Suprapubic skin (tissue), 3 donors: Measurements from ENCODE around the gene CPA5.

Source experiments
- EP300 ChIP-seq: sonication (generic); formaldehyde crosslinking; IDR thresholded peaks from one replicate; pipeline ENCODE4 v1.6.1; 2017; ENCODE audit warnings: antibody characterized with exemption
- POLR2A ChIP-seq, 2 donors: fragments of 450-650 bp; IDR thresholded peaks; one replicate each; pipeline ENCODE4 v1.6.1; 2017; ENCODE audit warnings: antibody characterized with exemption in 2 of 2, mild to moderate bottlenecking in 2 of 2, moderate library complexity in 2 of 2
- TF ChIP-seq, protein P1 (sequence below), 2 donors: fragments of 200-600 bp in 1 of 2; fragments of 450-650 bp in 1 of 2; sonication (generic) in 1 of 2; IDR thresholded peaks; one replicate each; pipeline ENCODE4 v1.5.1; 2016 to 2019; ENCODE audit warnings: antibody characterized with exemption in 2 of 2, mild to moderate bottlenecking in 1 of 2, moderate library complexity in 1 of 2

DNA sequence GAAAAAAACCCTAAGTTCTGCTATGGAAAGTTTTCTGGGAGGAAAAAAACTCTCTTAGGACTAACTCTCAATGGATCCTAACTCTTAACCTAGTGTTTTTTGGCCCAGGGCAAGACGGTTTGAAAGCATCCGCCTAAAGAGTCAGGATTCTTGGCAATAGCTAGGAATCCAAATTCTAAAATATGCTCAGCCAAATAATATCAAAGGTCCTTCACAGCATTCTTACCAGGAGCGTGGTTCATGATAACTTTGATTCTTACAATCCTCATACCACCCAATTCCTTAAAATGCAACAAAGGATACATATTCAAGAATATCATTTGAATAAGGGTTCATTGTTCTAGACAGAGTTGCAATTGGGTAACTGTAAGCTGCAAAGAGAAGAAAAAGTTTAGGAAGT, 57.0 kb downstream of the CPA5 start:
- TF ChIP-seq, protein P1, sequence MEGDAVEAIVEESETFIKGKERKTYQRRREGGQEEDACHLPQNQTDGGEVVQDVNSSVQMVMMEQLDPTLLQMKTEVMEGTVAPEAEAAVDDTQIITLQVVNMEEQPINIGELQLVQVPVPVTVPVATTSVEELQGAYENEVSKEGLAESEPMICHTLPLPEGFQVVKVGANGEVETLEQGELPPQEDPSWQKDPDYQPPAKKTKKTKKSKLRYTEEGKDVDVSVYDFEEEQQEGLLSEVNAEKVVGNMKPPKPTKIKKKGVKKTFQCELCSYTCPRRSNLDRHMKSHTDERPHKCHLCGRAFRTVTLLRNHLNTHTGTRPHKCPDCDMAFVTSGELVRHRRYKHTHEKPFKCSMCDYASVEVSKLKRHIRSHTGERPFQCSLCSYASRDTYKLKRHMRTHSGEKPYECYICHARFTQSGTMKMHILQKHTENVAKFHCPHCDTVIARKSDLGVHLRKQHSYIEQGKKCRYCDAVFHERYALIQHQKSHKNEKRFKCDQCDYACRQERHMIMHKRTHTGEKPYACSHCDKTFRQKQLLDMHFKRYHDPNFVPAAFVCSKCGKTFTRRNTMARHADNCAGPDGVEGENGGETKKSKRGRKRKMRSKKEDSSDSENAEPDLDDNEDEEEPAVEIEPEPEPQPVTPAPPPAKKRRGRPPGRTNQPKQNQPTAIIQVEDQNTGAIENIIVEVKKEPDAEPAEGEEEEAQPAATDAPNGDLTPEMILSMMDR (IDR thresholded peaks at IDR 0.05) = no peak
- TF ChIP-seq POLR2A (IDR thresholded peaks at IDR 0.05) (no peak), EP300 (no peak)
